CD4-positive, alpha-beta T cell treated with Interferon gamma for 1 hour (primary cell): Measurements from ENCODE around the gene CACNA1G.

Experiments used
- DNase-seq: peaks from one replicate; pipeline ENCODE4 v3.0.0-alpha.2; 2020

Gene CACNA1G

GRCh38 chr17:50618300-50618699 lies 57.8 kb downstream of the CACNA1G start:
- DNase-seq = no peak

GRCh38 chr17:50618941-50619340 lies 58.4 kb downstream of the CACNA1G start:
- no peak for DNase-seq

- DNase-seq = no peak
Observed at GRCh38 chr17:50619489-50619888, 59.0 kb downstream of the CACNA1G start.

DNA sequence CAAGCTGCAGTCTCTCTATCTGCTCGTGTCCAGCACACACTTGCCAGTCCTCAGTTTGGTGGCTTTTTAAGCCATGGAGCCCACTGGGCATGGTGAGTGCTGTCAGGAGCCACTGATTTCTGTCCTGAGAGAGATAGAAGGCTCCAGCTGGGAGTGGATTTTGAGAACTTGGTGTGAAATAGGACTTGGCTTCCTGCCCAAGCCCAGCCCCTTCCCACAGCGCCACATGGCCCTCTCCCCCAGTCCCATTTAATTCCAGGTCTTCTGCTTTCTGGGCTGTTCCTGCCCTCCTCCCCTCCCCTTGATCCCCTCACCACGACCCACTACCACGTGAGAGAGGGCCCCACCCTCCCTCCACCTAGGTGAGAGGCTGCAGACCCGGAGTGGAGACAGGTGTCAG lies 59.7 kb downstream of the CACNA1G start:
- no peak for DNase-seq

DNA sequence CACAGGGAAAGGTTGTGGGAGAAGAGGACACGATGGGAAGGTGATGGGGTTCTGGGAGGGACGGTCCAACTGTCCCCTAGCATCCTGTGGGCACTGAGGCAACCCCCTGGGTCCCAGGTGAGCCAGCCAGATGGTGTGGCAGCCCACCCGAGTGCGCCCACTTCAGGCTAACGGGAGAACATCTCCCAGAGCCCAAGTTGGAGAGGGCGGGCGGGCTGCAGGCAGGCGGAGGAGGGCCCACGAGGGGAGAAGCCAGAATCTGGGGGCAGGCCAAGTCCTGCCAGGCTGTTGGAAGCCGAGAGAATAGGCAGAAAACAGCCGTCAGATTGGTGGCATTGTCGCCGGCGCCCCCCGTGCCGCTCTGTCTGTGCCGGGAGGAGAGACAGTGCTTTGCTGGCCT lies 60.3 kb downstream of the CACNA1G start:
- DNase-seq = no peak

DNA sequence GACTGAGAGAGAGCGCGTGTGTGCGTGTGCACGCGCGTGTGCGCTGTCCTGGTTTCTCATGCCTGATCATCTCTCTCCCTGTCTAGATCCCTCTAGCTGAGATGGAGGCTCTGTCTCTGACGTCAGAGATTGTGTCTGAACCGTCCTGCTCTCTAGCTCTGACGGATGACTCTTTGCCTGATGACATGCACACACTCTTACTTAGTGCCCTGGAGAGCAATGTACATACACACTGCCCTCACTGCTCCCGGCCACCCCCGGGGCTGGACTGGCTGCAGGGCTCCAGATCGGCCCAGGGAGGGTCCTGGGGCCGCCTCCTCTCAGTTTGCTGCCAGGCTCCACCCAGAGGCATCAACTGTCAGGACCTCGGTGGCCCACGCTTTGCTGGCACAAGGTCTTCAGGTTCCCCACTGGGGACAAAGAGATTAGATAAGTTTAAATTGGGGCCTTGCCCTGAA lies 61.1 kb downstream of the CACNA1G start:
- DNase-seq = peak; percentile 31

DNA sequence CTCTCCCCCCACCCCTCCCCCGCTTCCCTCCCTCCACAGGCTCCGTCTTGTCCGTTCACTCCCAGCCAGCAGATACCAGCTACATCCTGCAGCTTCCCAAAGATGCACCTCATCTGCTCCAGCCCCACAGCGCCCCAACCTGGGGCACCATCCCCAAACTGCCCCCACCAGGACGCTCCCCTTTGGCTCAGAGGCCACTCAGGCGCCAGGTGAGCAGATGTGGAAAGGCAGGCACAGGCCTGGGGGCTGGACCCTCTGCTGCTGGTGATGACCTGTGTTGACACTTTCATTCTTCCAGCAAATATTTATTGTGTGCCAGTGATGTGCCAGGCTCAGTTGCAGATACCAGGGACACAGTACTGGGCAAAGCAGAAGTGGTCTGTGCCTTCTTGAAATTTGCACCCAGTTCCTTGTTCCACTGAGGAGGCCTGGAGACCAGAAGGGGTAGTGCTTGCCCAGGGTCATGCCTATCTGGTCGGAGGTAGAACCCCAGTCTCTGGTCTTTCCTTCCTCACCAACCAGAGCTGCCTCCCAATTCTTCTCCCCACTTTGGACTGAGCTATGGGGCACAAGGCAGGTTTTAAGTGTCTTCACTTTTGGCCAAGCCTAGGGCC lies 63.9 kb downstream of the CACNA1G start:
- no peak for DNase-seq

DNA sequence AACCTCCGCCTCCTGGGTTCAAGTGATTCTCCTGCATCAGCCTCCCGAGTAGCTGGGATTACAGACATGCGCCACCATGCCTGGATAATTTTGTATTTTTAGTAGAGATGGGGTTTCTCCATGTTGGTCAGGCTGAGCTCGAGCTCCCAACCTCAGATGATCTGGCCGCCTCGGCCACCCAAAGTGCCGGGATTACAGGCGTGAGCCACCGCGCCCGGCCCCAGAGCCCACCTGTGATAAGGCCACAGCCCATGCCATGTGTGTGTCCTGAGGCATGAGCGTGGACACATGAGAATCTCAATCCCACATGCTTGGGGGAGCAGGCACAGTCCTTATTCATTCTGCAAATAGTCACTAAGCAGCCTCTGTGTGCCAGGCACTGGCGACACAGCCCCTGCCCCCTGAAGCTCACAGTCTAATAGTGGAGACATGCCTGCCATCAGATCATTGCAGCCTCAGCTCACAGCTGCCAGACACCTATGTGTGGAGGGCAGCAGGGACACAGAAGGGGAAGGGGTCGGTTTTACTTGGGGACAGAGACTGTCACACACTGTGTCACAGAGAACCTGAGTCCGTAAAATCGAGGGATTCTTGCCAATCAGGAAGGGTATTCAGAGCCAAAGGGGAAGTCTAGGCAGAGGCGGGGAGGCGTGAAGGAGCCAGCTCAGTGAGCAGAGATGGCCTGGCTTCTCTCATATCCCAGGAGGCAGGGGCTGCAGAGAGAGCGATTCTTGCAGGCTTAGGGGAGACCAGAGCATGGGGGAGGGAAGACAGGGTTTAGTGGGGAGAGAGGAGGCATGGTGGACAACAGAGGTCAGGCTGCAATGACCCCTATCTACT lies 64.7 kb downstream of the CACNA1G start:
- DNase-seq = no peak

DNA sequence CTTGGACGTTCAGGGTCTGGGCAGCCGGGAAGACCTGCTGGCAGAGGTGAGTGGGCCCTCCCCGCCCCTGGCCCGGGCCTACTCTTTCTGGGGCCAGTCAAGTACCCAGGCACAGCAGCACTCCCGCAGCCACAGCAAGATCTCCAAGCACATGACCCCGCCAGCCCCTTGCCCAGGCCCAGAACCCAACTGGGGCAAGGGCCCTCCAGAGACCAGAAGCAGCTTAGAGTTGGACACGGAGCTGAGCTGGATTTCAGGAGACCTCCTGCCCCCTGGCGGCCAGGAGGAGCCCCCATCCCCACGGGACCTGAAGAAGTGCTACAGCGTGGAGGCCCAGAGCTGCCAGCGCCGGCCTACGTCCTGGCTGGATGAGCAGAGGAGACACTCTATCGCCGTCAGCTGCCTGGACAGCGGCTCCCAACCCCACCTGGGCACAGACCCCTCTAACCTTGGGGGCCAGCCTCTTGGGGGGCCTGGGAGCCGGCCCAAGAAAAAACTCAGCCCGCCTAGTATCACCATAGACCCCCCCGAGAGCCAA lies 65.6 kb downstream of the CACNA1G start:
- DNase-seq = peak; percentile 66

DNA sequence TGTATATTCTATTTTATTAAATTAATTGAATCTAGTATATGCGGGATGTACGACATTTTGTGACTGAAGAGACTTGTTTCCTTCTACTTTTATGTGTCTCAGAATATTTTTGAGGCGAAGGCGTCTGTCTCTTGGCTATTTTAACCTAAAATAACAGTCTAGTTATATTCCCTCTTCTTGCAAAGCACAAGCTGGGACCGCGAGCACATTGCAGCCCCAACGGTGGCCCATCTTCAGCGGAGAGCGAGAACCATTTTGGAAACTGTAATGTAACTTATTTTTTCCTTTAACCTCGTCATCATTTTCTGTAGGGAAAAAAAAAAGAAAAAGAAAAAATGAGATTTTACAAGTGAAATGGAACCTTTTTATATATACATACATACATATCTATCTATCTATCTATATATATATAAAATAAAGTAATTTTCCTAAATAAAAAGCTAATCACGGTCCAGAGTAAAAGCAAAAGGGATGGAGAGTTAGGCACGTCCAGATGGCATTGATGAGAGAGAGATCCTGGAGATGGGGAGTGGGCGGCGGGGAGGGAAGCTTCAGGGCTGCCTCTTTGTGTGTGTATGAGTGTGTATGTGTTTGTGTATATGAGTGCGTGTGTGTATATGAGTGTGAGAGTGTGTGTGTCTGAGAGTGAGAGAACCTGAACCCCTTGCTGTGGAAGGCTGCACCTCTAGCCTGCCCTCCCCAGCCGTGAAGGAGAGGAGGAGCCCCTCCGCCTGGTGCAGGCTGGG lies 66.7 kb downstream of the CACNA1G start:
- no peak for DNase-seq

GRCh38 chr17:50627782-50628601 lies 67.5 kb downstream of the CACNA1G start:
- no peak for DNase-seq

GRCh38 chr17:50629902-50630301 lies 69.4 kb downstream of the CACNA1G start:
- DNase-seq = no peak

- DNase-seq = peak; percentile 38
Observed at GRCh38 chr17:50630524-50631194, 70.1 kb downstream of the CACNA1G start.

DNA sequence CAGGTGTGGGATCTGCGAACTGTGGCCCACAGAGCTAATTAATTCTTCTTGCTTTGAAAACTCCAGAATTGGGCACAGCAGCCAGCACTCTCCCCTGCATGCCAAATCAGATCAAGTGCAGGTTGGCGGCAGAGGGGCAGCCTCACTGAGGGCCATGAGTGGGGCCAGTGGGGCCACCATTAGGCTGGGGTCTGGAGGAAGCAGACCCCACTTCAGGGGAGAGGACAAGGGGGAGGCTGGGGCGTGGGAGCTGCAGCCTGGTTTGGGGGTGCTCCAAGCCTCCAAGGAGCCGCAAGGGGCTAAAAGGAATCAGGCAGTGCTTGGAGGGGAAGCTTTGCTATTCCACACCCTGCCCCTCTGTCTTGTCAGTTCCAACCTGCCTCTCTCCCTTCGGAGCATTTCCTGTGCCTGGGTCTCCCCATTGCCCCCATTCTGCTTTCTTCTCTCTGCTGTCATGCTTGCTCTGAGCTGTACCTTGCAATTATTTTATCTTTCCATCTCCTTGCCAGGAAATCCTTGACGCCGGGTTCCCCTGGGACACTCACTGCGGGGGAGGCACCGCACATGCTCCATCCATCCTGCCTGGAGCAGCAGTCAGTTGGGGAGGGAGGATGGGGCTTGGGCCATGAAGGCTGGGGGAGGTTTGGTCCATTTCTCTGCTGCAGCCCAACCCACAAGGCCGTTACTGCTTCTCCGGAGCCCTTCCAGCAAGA lies 70.8 kb downstream of the CACNA1G start:
- no peak for DNase-seq

- DNase-seq = no peak
Observed at GRCh38 chr17:50631908-50632571, 71.5 kb downstream of the CACNA1G start.

- DNase-seq = no peak
Observed at GRCh38 chr17:50632637-50633036, 72.1 kb downstream of the CACNA1G start.

DNA sequence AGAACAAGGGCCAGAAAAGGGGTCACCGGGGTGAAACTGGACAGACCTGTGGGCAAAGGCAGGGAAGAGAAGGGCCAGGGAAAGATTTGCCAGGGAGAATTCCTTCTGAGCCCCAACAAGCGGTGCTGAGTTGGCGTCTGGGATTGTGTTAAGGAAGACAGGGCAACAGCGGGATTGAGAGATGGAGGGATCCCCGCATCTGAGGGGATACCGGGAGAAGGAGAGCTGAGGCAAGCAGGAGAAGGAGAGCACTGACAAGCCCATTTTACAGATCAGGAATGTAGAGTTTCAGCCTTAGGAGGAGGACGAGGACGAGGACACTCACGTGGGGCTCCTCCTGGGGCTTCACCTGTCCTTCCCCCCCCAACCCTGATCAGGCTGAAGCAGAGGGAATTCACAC lies 73.2 kb downstream of the CACNA1G start:
- no peak for DNase-seq

- no peak for DNase-seq
Observed at GRCh38 chr17:50634224-50634914, 73.9 kb downstream of the CACNA1G start, which contains the start of gene ABCC3. Gene ABCC3 (plus strand): TSS chr17:50634881. CDS start chr17:50634937, 56 bp downstream.

DNA sequence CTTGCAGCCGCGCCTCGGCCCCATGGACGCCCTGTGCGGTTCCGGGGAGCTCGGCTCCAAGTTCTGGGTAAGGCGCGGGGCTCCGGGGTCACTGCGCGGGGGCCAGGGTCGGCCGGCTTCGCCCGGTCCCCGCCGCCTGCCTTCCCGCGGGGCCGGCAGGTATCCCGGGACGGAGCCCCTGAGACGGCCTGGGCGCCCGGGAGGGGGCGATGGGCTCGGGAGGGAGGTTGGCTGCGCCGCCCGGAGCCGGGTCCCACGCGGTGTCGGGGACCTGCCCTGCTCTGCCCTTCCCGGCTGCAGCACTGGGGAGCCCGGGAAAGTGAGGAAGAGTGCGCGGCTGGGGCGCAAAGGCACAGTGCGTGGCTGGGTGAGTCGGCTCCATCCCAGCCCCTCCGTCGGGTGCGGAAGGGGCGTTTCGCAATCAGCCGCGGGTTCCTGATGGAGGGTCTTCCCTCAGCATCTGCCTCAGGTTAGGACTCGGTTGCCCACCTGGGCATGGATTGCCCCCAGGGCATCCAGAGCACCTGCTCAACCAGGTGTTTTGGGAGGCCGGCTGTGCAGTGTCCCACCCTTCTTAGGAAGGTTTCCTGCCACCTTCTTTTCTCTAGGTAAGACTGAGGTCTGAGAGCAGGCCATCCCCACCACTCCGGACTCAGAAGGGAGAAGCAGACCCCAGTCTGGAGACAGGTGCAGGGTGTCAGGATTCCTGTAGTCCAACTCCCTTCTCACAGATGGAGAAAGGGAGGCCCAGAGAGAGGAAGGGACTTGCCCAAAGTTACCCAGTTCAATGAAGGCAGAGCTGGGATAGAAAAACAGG lies 74.6 kb downstream of the CACNA1G start:
- no peak for DNase-seq
